ENCODE results near the gene MMRN1.

The MMRN1 gene

DNA sequence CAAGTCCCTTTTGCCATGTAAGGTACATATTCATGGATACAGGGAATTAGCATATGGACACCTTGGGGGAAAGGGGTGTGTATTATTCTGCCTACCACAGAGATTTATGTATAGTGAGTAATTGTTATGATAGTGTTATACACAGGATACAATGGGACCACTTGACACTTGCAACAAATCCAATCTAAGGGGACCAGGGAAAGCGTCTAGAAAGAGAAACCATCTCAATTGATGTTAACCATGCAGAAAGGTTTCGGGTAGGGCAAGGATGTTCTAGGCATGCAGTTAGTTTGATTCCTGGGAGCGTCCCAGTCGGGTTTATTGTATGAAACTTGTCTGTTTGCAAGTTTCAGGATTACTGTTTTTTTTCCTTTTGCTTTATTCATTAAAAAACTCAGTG, 34.2 kb downstream of the MMRN1 start:
- Histone ChIP-seq H3K27ac (ENCODE audit: low read depth, low read length) (no peak overlapping the region), H3K27me3 (ENCODE audit: control insufficient read depth, low read length) (no peaks in the 10 kb centered on the region), H3K36me3 (ENCODE audit: control insufficient read depth, low read length) (no peaks in the 10 kb centered on the region), H3K9me2 (replicated peaks; ENCODE audit: control insufficient read depth, low read length) (no peaks in the 10 kb centered on the region), H3K4me1 (ENCODE audit: control insufficient read depth, low read length) (no peaks in the 10 kb centered on the region), H3K4me2 (ENCODE audit: low read length) (no peak overlapping the region), H3K79me2 (ENCODE audit: control insufficient read depth, low read length) (no peaks in the 10 kb centered on the region), H3K4me3 (ENCODE audit: low read length) (no peak overlapping the region), H4K20me1 (ENCODE audit: control insufficient read depth, insufficient read depth, low read depth, low read length) (no peaks in the 10 kb centered on the region), H3F3A (ENCODE audit: control insufficient read depth, insufficient read depth) (no peaks in the 10 kb centered on the region), H3K9me3 (ENCODE audit: control insufficient read depth, insufficient read depth, low read length) (no peaks in the 10 kb centered on the region)
- TF ChIP-seq EZH2phosphoT487 (IDR thresholded peaks at IDR 0.05; ENCODE audit: borderline replicate concordance, low read length) = no peak
- TF ChIP-seq, protein P1, sequence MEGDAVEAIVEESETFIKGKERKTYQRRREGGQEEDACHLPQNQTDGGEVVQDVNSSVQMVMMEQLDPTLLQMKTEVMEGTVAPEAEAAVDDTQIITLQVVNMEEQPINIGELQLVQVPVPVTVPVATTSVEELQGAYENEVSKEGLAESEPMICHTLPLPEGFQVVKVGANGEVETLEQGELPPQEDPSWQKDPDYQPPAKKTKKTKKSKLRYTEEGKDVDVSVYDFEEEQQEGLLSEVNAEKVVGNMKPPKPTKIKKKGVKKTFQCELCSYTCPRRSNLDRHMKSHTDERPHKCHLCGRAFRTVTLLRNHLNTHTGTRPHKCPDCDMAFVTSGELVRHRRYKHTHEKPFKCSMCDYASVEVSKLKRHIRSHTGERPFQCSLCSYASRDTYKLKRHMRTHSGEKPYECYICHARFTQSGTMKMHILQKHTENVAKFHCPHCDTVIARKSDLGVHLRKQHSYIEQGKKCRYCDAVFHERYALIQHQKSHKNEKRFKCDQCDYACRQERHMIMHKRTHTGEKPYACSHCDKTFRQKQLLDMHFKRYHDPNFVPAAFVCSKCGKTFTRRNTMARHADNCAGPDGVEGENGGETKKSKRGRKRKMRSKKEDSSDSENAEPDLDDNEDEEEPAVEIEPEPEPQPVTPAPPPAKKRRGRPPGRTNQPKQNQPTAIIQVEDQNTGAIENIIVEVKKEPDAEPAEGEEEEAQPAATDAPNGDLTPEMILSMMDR (IDR thresholded peaks at IDR 0.05; ENCODE audit: low read depth, low read length, poor library complexity, severe bottlenecking) = no peak

DNA sequence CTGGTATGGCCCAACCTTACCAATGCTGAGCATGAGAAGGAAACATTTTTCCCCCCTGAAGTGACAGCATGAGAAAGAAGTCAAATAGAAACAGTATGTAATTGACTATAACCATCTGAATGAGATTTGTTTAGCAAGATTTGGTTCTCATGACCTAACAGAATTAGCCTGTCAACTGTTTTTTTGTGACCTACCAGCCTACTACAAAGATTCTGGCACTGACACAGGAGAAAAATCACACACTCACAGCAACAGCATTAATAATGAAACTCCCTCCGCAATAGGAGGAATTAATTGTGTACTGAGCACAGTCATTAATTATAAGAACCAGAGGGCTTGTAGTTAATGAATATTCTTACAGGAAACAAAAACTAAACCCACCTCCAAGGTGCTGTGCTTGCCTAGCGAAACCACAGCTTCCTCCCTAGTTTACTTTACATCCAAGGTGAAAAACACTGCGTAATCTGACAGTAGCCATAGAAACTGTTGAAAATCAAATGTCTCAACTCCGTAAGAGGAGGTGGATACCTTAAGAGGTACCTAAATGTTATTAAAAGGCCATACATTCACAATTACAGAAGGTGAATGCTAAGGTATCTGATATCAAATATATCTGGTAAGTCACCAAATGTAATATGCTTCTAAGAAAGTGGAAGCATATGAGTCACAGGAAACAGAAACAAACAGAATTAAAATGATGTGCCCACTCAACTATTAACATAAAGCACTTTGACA, 34.9 kb downstream of the MMRN1 start:
- Histone ChIP-seq H3K27ac (ENCODE audit: low read depth, low read length) (no peak overlapping the region), H3K4me3 (ENCODE audit: low read length) (no peak overlapping the region), H3F3A (ENCODE audit: control insufficient read depth, insufficient read depth) (no peaks in the 10 kb centered on the region), H3K79me2 (ENCODE audit: control insufficient read depth, low read length) (no peaks in the 10 kb centered on the region), H3K27me3 (ENCODE audit: control insufficient read depth, low read length) (no peaks in the 10 kb centered on the region), H4K20me1 (ENCODE audit: control insufficient read depth, insufficient read depth, low read depth, low read length) (no peaks in the 10 kb centered on the region), H3K4me1 (ENCODE audit: control insufficient read depth, low read length) (no peaks in the 10 kb centered on the region), H3K9me3 (ENCODE audit: control insufficient read depth, insufficient read depth, low read length) (no peaks in the 10 kb centered on the region), H3K9me2 (replicated peaks; ENCODE audit: control insufficient read depth, low read length) (no peaks in the 10 kb centered on the region), H3K36me3 (ENCODE audit: control insufficient read depth, low read length) (no peaks in the 10 kb centered on the region), H3K4me2 (ENCODE audit: low read length) (no peak overlapping the region)
- TF ChIP-seq EZH2phosphoT487 (IDR thresholded peaks at IDR 0.05; ENCODE audit: borderline replicate concordance, low read length) = no peak
- TF ChIP-seq, protein P1 (IDR thresholded peaks at IDR 0.05; ENCODE audit: low read depth, low read length, poor library complexity, severe bottlenecking) = no peak

DNA sequence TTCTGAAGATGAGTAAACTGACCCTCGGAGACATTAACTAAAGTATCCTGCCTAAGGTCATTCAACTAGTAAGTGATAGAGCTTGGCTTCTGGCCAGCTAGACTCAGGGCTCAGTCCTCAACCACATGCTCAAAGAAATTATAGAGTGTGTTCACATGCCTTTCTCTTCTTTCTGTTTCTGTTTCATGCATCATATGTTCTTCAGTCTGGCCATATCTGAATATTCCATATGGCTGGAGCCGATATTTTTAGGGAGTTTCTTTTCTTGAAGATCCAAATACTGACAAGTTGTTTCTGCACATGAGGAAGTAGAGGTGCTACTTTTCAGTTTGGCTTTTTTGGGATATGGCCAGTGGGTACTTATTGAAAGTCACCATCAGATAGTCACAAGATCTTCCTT, 44.9 kb downstream of the MMRN1 start:
- no peaks in the 10 kb centered on the region for H3K36me3 ChIP-seq (ENCODE audit: control insufficient read depth, low read length)
- H3K27me3 ChIP-seq (ENCODE audit: control insufficient read depth, low read length) = no peaks in the 10 kb centered on the region
- no peak overlapping the region for H3K4me3 ChIP-seq (ENCODE audit: low read length)
- H3K79me2 ChIP-seq (ENCODE audit: control insufficient read depth, low read length) = no peaks in the 10 kb centered on the region
- no peaks in the 10 kb centered on the region for H3F3A ChIP-seq (ENCODE audit: control insufficient read depth, insufficient read depth)
- no peaks in the 10 kb centered on the region for H3K9me3 ChIP-seq (ENCODE audit: control insufficient read depth, insufficient read depth, low read length)
- no peaks in the 10 kb centered on the region for H4K20me1 ChIP-seq (ENCODE audit: control insufficient read depth, insufficient read depth, low read depth, low read length)
- TF ChIP-seq, protein P1 (IDR thresholded peaks at IDR 0.05; ENCODE audit: low read depth, low read length, poor library complexity, severe bottlenecking) = no peak
- TF ChIP-seq EZH2phosphoT487 (IDR thresholded peaks at IDR 0.05; ENCODE audit: borderline replicate concordance, low read length) = no peak
- no peaks in the 10 kb centered on the region; the same call in 1 of the 2 replicates for H3K9me2 ChIP-seq (replicated peaks; ENCODE audit: control insufficient read depth, low read length)
- no peaks in the 10 kb centered on the region for H3K4me1 ChIP-seq (ENCODE audit: control insufficient read depth, low read length)
- no peak overlapping the region for H3K27ac ChIP-seq (ENCODE audit: low read depth, low read length)
- H3K4me2 ChIP-seq (ENCODE audit: low read length) = no peak overlapping the region

Data from DOHH2 (cell line).